GM18951 (cell line): ENCODE results near the gene LHFPL3.
"Not testable (repeated sequence)": the region's sequence is repeated elsewhere in the genome, so short reads cannot be mapped to it uniquely, and the experiment has no call there.

Experiments
- POLR2A ChIP-seq: IDR thresholded peaks from 4 replicates; pipeline ENCODE4 v1.6.1; 2011; ENCODE audit warnings: mild to moderate bottlenecking; ENCODE audit not compliant: insufficient read length, insufficient read depth; ENCODE audit errors: extremely low read depth
- in situ Hi-C: fragments of 300-500 bp; cut with MboI; formaldehyde crosslinking; loops from one replicate; pipeline ENCODE4 v1.12.0; 2022; ENCODE audit warnings: low sequenced_read_pairs, mixed read lengths, inconsistent platforms; ENCODE audit not compliant: unreplicated experiment

The LHFPL3 gene

DNA sequence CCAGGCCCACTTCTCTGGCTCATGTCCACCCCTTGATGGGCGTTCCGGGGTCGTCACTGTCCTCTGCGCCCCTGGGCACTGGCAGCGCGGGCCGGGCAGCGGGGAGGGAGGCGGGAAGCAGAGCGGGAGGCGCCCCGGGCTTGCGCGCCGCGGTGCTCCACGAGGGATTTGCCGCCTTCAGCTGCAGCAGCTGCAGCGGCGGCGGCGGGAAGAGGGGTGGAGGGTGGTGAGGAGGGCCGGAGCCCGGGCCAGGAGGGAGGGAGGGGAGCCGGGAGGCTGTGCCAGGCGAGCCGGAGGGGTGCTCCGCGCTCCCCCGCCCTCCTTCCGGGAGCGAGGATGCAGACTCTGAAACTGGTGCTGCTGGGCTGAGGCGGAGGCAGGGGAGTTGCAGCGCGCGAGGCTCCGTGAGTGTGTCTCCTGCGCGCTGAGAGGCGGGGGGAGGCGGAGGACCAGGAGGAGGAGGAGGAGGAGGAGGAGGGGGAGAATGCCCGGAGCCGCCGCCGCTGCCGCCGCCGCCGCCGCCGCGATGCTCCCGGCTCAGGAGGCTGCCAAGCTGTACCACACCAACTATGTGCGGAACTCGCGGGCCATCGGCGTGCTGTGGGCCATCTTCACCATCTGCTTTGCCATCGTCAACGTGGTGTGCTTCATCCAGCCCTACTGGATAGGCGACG is at the start of gene LHFPL3:
Gene LHFPL3 (plus strand): TSS at position 308 of the 674 bp plus-strand sequence.
- TF ChIP-seq POLR2A, result no peak

DNA sequence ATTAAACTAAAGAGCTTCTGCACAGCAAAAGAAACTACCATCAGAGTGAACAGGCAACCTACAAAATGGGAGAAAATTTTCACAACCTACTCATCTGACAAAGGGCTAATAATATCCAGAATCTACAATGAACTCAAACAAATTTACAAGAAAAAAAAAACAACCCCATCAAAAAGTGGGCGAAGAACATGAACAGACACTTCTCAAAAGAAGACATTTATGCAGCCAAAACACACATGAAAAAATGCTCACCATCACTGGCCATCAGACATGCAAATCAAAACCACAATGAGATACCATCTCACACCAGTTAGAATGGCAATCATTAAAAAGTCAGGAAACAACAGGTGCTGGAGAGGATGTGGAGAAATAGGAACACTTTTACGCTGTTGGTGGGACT is 46.7 kb upstream of the LHFPL3 start:
- in situ Hi-C loops, result not testable (repeated sequence)

More for the DNA sequence above, at the start of gene LHFPL3:
- in situ Hi-C loops, result no loop called here

DNA sequence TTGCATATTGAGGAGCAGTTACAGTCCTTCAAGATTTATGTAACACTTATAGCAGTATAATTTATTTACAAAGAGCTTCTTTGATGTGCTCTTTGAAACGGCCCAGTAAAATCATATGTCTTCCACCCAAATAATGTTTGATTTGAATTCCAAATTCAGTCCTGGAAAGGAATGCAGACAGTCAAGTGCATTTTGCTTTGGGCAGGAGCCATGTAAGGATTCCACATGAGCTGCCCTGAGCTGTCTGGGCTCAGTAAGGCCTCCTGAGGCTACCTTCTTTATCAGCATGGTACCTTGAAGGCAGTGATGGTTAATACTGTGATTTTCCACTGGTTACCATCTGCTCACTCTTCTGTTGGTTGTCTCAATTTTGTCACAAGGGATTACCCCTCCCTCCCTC is 41.6 kb upstream of the LHFPL3 start:
- no peak for TF ChIP-seq POLR2A
- in situ Hi-C loops, result no loop called here

GRCh38 chr7:104288137-104288536 is 40.3 kb upstream of the LHFPL3 start:
- in situ Hi-C loops, result no loop called here
- no peak for TF ChIP-seq POLR2A

GRCh38 chr7:104294291-104294690 is 34.1 kb upstream of the LHFPL3 start:
- in situ Hi-C loops, result no loop called here

GRCh38 chr7:104296266-104296665 is 32.1 kb upstream of the LHFPL3 start:
- no peak for TF ChIP-seq POLR2A
- in situ Hi-C loops, result no loop called here

More at GRCh38 chr7:104294291-104294690, 34.1 kb upstream of the LHFPL3 start:
- TF ChIP-seq POLR2A, result no peak

GRCh38 chr7:104296900-104297299 is 31.5 kb upstream of the LHFPL3 start:
- TF ChIP-seq POLR2A, result no peak

DNA sequence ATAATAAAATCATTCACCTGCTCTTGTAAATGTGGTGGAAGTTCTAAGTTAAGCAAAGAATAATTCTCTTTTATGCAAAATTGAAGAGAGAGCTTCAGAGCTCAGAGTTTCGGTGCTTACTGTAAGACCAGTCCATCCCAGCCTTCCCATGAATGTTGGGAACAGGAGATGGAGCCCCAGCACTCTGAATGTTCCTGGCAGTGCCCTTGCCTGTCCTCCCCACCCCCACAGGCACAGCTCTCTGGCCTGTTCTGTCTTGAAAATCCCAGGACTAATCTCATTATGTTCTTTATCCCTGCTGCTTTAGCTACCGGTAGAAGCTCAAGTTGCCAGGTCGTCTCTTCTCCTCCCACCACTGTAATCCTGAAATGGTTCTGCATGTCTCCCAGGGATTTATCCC is 29.1 kb upstream of the LHFPL3 start:
- TF ChIP-seq POLR2A, result no peak
- in situ Hi-C loops, result no loop called here

More at GRCh38 chr7:104296900-104297299, 31.5 kb upstream of the LHFPL3 start:
- in situ Hi-C loops, result no loop called here

DNA sequence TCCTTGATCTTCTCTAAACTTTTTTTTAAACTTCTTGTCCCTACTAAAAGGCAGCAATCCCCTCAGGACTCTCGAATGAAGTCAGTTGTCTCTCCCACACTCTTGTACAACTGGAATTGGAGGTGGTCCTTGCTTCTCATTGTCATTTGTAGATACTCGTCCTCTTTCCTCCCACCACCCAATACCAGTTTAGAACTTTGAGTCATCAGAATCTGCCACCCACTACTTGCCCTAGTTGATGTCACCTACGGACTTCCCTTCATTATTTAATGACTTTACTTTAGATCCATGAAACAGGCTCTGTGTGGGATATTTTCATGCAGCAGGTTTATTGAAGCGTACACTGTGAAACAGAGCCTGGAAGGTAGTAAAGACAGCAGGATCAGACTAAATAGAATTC is 28.6 kb upstream of the LHFPL3 start:
- TF ChIP-seq POLR2A, result no peak

GRCh38 chr7:104306793-104307192 is 21.6 kb upstream of the LHFPL3 start:
- TF ChIP-seq POLR2A, result no peak
- in situ Hi-C loops, result no loop called here

More for the DNA sequence above, 28.6 kb upstream of the LHFPL3 start:
- in situ Hi-C loops, result no loop called here

DNA sequence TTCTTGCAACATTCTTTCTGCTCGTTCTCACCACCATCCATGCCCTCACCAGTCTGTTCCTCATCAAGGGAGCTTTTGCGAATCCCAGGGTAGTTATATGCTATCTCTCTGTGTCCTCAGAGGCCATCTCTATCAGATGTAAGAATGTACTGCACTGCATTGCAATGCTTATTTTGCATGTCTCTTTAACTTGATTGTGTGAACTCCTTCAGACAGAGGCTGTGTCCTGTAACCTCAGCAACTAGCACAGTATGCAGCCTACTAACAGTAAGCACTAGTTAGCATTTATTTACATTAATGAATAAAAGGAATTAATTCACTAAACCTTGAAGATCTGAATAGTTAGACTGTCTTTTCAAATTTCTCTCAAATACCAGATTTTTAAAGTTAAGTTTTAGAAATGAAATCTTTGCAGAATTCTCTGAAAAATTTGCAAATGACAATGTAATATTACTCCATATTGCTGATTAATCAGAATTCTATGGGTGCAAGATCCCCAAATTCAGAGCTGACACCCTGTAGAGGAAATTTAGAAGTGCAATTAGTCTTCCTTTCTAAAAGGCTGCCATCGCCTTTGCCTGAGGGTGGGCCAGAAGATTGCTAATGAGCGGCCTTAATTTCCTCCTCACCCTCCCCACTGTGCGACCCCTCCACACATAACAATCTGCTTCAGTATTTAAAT is 10.3 kb upstream of the LHFPL3 start:
- no peak for TF ChIP-seq POLR2A
- in situ Hi-C loops, result no loop called here

- TF ChIP-seq POLR2A, result no peak
- in situ Hi-C loops, result no loop called here
Measured at GRCh38 chr7:104327534-104327933, 869 bp upstream of the LHFPL3 start.

- TF ChIP-seq POLR2A, result no peak
- in situ Hi-C loops, result no loop called here
Measured at GRCh38 chr7:104327938-104328295, 486 bp upstream of the LHFPL3 start.
